ENCODE data around the gene PCSK9.

PCSK9 gene

GRCh38 chr1:55039342-55040082, at the start of gene PCSK9:
Gene PCSK9, plus strand, starts transcription at chr1:55039548. Its CDS starts 290 bp downstream, at chr1:55039838.
- H3K4me1 ChIP-seq (ENCODE audit: control insufficient read depth, low read depth, low read length), result peaks cover 6% of the 10 kb centered on the region
- H3K27ac ChIP-seq (ENCODE audit: low read length), result no peak within 1 kb of the TSS
- H3K36me3 ChIP-seq (ENCODE audit: control insufficient read depth, low read depth, low read length), result peaks cover 4% of the 10 kb centered on the region
- H3K9ac ChIP-seq (ENCODE audit: low read length), result peak within 1 kb of the TSS; percentile 19
- peaks cover 47% of the 10 kb centered on the region for H3K27me3 ChIP-seq (ENCODE audit: control insufficient read depth, insufficient read depth, low read length)
- H3K9me3 ChIP-seq (ENCODE audit: control insufficient read depth, low read depth, low read length), result no peaks in the 10 kb centered on the region
- H3K4me3 ChIP-seq (ENCODE audit: low read length), result peak within 1 kb of the TSS; percentile 67

GRCh38 chr1:54989968-54990810, 49.2 kb upstream of the PCSK9 start:
- Histone ChIP-seq H3K36me3 (ENCODE audit: control insufficient read depth, low read depth, low read length) (no peaks in the 10 kb centered on the region), H3K9me3 (ENCODE audit: control insufficient read depth, low read depth, low read length) (no peaks in the 10 kb centered on the region), H3K4me1 (ENCODE audit: control insufficient read depth, low read depth, low read length) (peaks cover 9% of the 10 kb centered on the region), H3K4me3 (ENCODE audit: low read length) (no peak overlapping the region), H3K27me3 (ENCODE audit: control insufficient read depth, insufficient read depth, low read length) (no peaks in the 10 kb centered on the region), H3K27ac (ENCODE audit: low read length) (no peak overlapping the region), H3K9ac (ENCODE audit: low read length) (no peak overlapping the region)

GRCh38 chr1:54990916-54991315, 48.4 kb upstream of the PCSK9 start:
- no peak overlapping the region for H3K9ac ChIP-seq (ENCODE audit: low read length)
- peaks cover 11% of the 10 kb centered on the region for H3K4me1 ChIP-seq (ENCODE audit: control insufficient read depth, low read depth, low read length)
- H3K27ac ChIP-seq (ENCODE audit: low read length), result no peak overlapping the region
- no peaks in the 10 kb centered on the region for H3K27me3 ChIP-seq (ENCODE audit: control insufficient read depth, insufficient read depth, low read length)
- no peak overlapping the region for H3K4me3 ChIP-seq (ENCODE audit: low read length)
- no peaks in the 10 kb centered on the region for H3K36me3 ChIP-seq (ENCODE audit: control insufficient read depth, low read depth, low read length)
- H3K9me3 ChIP-seq (ENCODE audit: control insufficient read depth, low read depth, low read length), result no peaks in the 10 kb centered on the region

- Histone ChIP-seq H3K9me3 (ENCODE audit: control insufficient read depth, low read depth, low read length) (no peaks in the 10 kb centered on the region), H3K9ac (ENCODE audit: low read length) (no peak overlapping the region), H3K4me1 (ENCODE audit: control insufficient read depth, low read depth, low read length) (peaks cover 11% of the 10 kb centered on the region), H3K27me3 (ENCODE audit: control insufficient read depth, insufficient read depth, low read length) (peaks cover 6% of the 10 kb centered on the region), H3K36me3 (ENCODE audit: control insufficient read depth, low read depth, low read length) (no peaks in the 10 kb centered on the region), H3K4me3 (ENCODE audit: low read length) (no peak overlapping the region), H3K27ac (ENCODE audit: low read length) (no peak overlapping the region)
These were observed 47.4 kb upstream of the PCSK9 start for GRCh38 chr1:54991939-54992338.

GRCh38 chr1:54993140-54993539, 46.2 kb upstream of the PCSK9 start:
- Histone ChIP-seq H3K4me3 (ENCODE audit: low read length) (no peak overlapping the region), H3K9ac (ENCODE audit: low read length) (no peak overlapping the region), H3K4me1 (ENCODE audit: control insufficient read depth, low read depth, low read length) (peaks cover 21% of the 10 kb centered on the region), H3K27me3 (ENCODE audit: control insufficient read depth, insufficient read depth, low read length) (peaks cover 18% of the 10 kb centered on the region), H3K9me3 (ENCODE audit: control insufficient read depth, low read depth, low read length) (no peaks in the 10 kb centered on the region), H3K27ac (ENCODE audit: low read length) (no peak overlapping the region), H3K36me3 (ENCODE audit: control insufficient read depth, low read depth, low read length) (no peaks in the 10 kb centered on the region)

GRCh38 chr1:54994355-54994990, 44.9 kb upstream of the PCSK9 start:
- Histone ChIP-seq H3K27ac (ENCODE audit: low read length) (no peak overlapping the region), H3K4me3 (ENCODE audit: low read length) (no peak overlapping the region), H3K9me3 (ENCODE audit: control insufficient read depth, low read depth, low read length) (no peaks in the 10 kb centered on the region), H3K36me3 (ENCODE audit: control insufficient read depth, low read depth, low read length) (no peaks in the 10 kb centered on the region), H3K9ac (ENCODE audit: low read length) (no peak overlapping the region), H3K27me3 (ENCODE audit: control insufficient read depth, insufficient read depth, low read length) (peaks cover 31% of the 10 kb centered on the region), H3K4me1 (ENCODE audit: control insufficient read depth, low read depth, low read length) (peaks cover 21% of the 10 kb centered on the region)

- Histone ChIP-seq H3K4me3 (ENCODE audit: low read length) (no peak overlapping the region), H3K9ac (ENCODE audit: low read length) (no peak overlapping the region), H3K4me1 (ENCODE audit: control insufficient read depth, low read depth, low read length) (peaks cover 21% of the 10 kb centered on the region), H3K27ac (ENCODE audit: low read length) (no peak overlapping the region), H3K27me3 (ENCODE audit: control insufficient read depth, insufficient read depth, low read length) (peaks cover 39% of the 10 kb centered on the region), H3K9me3 (ENCODE audit: control insufficient read depth, low read depth, low read length) (no peaks in the 10 kb centered on the region), H3K36me3 (ENCODE audit: control insufficient read depth, low read depth, low read length) (no peaks in the 10 kb centered on the region)
These were observed 44.2 kb upstream of the PCSK9 start for GRCh38 chr1:54995013-54995760.

GRCh38 chr1:54995835-54996234, 43.5 kb upstream of the PCSK9 start:
- no peaks in the 10 kb centered on the region for H3K36me3 ChIP-seq (ENCODE audit: control insufficient read depth, low read depth, low read length)
- peaks cover 45% of the 10 kb centered on the region for H3K27me3 ChIP-seq (ENCODE audit: control insufficient read depth, insufficient read depth, low read length)

GRCh38 chr1:54996359-54996868, 42.9 kb upstream of the PCSK9 start:
- H3K9ac ChIP-seq (ENCODE audit: low read length), result no peak overlapping the region
- peaks cover 50% of the 10 kb centered on the region for H3K27me3 ChIP-seq (ENCODE audit: control insufficient read depth, insufficient read depth, low read length)
- no peak overlapping the region for H3K27ac ChIP-seq (ENCODE audit: low read length)
- H3K9me3 ChIP-seq (ENCODE audit: control insufficient read depth, low read depth, low read length), result no peaks in the 10 kb centered on the region
- H3K4me1 ChIP-seq (ENCODE audit: control insufficient read depth, low read depth, low read length), result peaks cover 25% of the 10 kb centered on the region
- H3K4me3 ChIP-seq (ENCODE audit: low read length), result peak overlapping the region; percentile 64
- no peaks in the 10 kb centered on the region for H3K36me3 ChIP-seq (ENCODE audit: control insufficient read depth, low read depth, low read length)

More at GRCh38 chr1:54995835-54996234, 43.5 kb upstream of the PCSK9 start:
- peaks cover 25% of the 10 kb centered on the region for H3K4me1 ChIP-seq (ENCODE audit: control insufficient read depth, low read depth, low read length)
- no peak overlapping the region for H3K27ac ChIP-seq (ENCODE audit: low read length)
- no peak overlapping the region for H3K4me3 ChIP-seq (ENCODE audit: low read length)
- no peaks in the 10 kb centered on the region for H3K9me3 ChIP-seq (ENCODE audit: control insufficient read depth, low read depth, low read length)
- no peak overlapping the region for H3K9ac ChIP-seq (ENCODE audit: low read length)

- peak overlapping the region; percentile 64 for H3K4me3 ChIP-seq (ENCODE audit: low read length)
These were observed 42.3 kb upstream of the PCSK9 start for GRCh38 chr1:54996869-54997710.

More at GRCh38 chr1:54996869-54997710, 42.3 kb upstream of the PCSK9 start:
- peaks cover 25% of the 10 kb centered on the region for H3K4me1 ChIP-seq (ENCODE audit: control insufficient read depth, low read depth, low read length)
- H3K36me3 ChIP-seq (ENCODE audit: control insufficient read depth, low read depth, low read length), result no peaks in the 10 kb centered on the region
- no peaks in the 10 kb centered on the region for H3K9me3 ChIP-seq (ENCODE audit: control insufficient read depth, low read depth, low read length)
- H3K27ac ChIP-seq (ENCODE audit: low read length), result no peak overlapping the region
- H3K9ac ChIP-seq (ENCODE audit: low read length), result no peak overlapping the region
- H3K27me3 ChIP-seq (ENCODE audit: control insufficient read depth, insufficient read depth, low read length), result peaks cover 57% of the 10 kb centered on the region

Measured in iPS-18a (cell line).